Smooth muscle cell (in vitro differentiated cells): ENCODE measurements around the gene SLC16A10. TPM values are rescaled to one million over a fixed set of nuclear protein-coding genes. Genes with fewer than 3 reads are reported as not detected.

Experiments
- DNase-seq: peaks from one replicate; lab custom pipeline; 2025; ENCODE audit not compliant: unreplicated experiment; lab: John Stamatoyannopoulos, UW
- H2AFZ ChIP-seq: fragments of 200-600 bp; sonication (generic); 2 replicates; pipeline ENCODE4 v1.6.0; 2016; ENCODE audit warnings: antibody characterized with exemption, low read depth, mild to moderate bottlenecking
- H3F3A ChIP-seq: fragments of 200-600 bp; sonication (generic); 2 replicates; pipeline ENCODE4 v1.6.0; 2017; ENCODE audit warnings: antibody characterized with exemption, low read depth
- H3K27ac ChIP-seq: fragments of 200-600 bp; sonication (generic); 2 replicates; pipeline ENCODE4 v1.5.1; 2016; ENCODE audit warnings: low read depth, mild to moderate bottlenecking
- H3K27me3 ChIP-seq: fragments of 200-600 bp; sonication (generic); 2 replicates; pipeline ENCODE4 v1.6.1; 2016; ENCODE audit warnings: low read depth, mild to moderate bottlenecking
- H3K36me3 ChIP-seq: fragments of 200-600 bp; sonication (generic); 2 replicates; pipeline ENCODE4 v1.5.1; 2016; ENCODE audit warnings: low read depth
- H3K4me1 ChIP-seq: fragments of 200-600 bp; sonication (generic); 2 replicates; pipeline ENCODE4 v1.5.1; 2016; ENCODE audit warnings: low read depth
- H3K4me2 ChIP-seq: fragments of 200-600 bp; sonication (generic); 2 replicates; pipeline ENCODE4 v1.6.0; 2016; ENCODE audit warnings: mild to moderate bottlenecking
- H3K4me3 ChIP-seq: fragments of 200-600 bp; sonication (generic); 2 replicates; pipeline ENCODE4 v1.5.1; 2016; ENCODE audit warnings: mild to moderate bottlenecking
- H3K79me2 ChIP-seq: fragments of 200-600 bp; sonication (generic); 2 replicates; pipeline ENCODE4 v1.6.0; 2016; ENCODE audit warnings: low read depth, mild to moderate bottlenecking
- H3K9ac ChIP-seq: fragments of 200-600 bp; sonication (generic); 2 replicates; pipeline ENCODE4 v1.6.0; 2016; ENCODE audit warnings: low read depth
- H3K9me3 ChIP-seq: fragments of 200-600 bp; sonication (generic); replicated peaks from 2 replicates; pipeline ENCODE4 v1.5.1; 2016; ENCODE audit warnings: low read depth
- H4K20me1 ChIP-seq: fragments of 200-600 bp; sonication (generic); 2 replicates; pipeline ENCODE4 v1.6.0; 2016; ENCODE audit warnings: low read depth
- CTCF ChIP-seq: fragments of 200-600 bp; sonication (generic); IDR thresholded peaks from 2 replicates; pipeline ENCODE4 v1.5.1; 2017; ENCODE audit warnings: borderline replicate concordance, mild to moderate bottlenecking, antibody characterized with exemption; ENCODE audit not compliant: insufficient read depth, poor library complexity, severe bottlenecking
- WGBS: methylation state at CpG from one replicate; pipeline ENCODE4 v1.1.7; 2016; ENCODE audit warnings: low lambda C conversion rate; 5-methylcytosine and 5-hydroxymethylcytosine counted together
- polyA plus RNA-seq: library from polyadenylated mRNA; unstranded; fragments of >200 nt; fragmentation: Nextera tagmentation; extraction: Ambion mirVana; gene quantifications from 2 replicates; pipeline ENCODE4 v1.2.1, GENCODE V29; 2016
- total RNA-seq: library from RNA; depleted of rRNA; stranded (reverse); fragments of >200 nt; gene quantifications from 2 replicates; pipeline ENCODE4 v1.2.3, GENCODE V29; 2014

The SLC16A10 gene
- total and polyA plus RNA-seq, 2 experiments from 2014 or later = 0.87 to 1.4 TPM

GRCh38 chr6:111267764-111268333 is 180.5 kb downstream of the SLC16A10 start:
- Histone ChIP-seq H3K27me3 (no peaks in the 10 kb centered on the region), H3K4me2 (no peak overlapping the region), H3K9me3 (no peaks in the 10 kb centered on the region), H3K4me1 (peaks cover 3% of the 10 kb centered on the region), H3K4me3 (no peak overlapping the region), H2AFZ (no peak overlapping the region), H3K27ac (no peak overlapping the region), H3K9ac (no peak overlapping the region), H4K20me1 (no peaks in the 10 kb centered on the region), H3K79me2 (peaks cover 35% of the 10 kb centered on the region), H3F3A (peaks cover 25% of the 10 kb centered on the region), H3K36me3 (peaks cover 3% of the 10 kb centered on the region)
- no peak for DNase-seq
- no peak for TF ChIP-seq CTCF
- WGBS = 94% methylated on average over 7 of the region's 7 CpGs

- no peak overlapping the region for H3K9ac ChIP-seq
- no peak for DNase-seq
- H3K27me3 ChIP-seq = no peaks in the 10 kb centered on the region
- TF ChIP-seq CTCF = no peak
- peaks cover 22% of the 10 kb centered on the region for H3F3A ChIP-seq
- WGBS = 100% methylated on average over 1 of the region's 1 CpG
- no peak overlapping the region for H3K4me3 ChIP-seq
- no peak overlapping the region for H3K4me2 ChIP-seq
- peaks cover 7% of the 10 kb centered on the region for H3K36me3 ChIP-seq
- peaks cover 3% of the 10 kb centered on the region for H3K9me3 ChIP-seq
- H3K79me2 ChIP-seq = peaks cover 44% of the 10 kb centered on the region
- H3K4me1 ChIP-seq = no peaks in the 10 kb centered on the region
- H2AFZ ChIP-seq = no peak overlapping the region
- H3K27ac ChIP-seq = no peak overlapping the region
- no peaks in the 10 kb centered on the region for H4K20me1 ChIP-seq
Observed at GRCh38 chr6:111269401-111269970, 182.2 kb downstream of the SLC16A10 start.

GRCh38 chr6:111270121-111270520 is 182.8 kb downstream of the SLC16A10 start:
- Histone ChIP-seq H4K20me1 (no peaks in the 10 kb centered on the region), H3F3A (peaks cover 18% of the 10 kb centered on the region), H3K4me3 (no peak overlapping the region), H3K9me3 (peaks cover 9% of the 10 kb centered on the region), H3K9ac (no peak overlapping the region), H3K27ac (no peak overlapping the region), H3K36me3 (peaks cover 13% of the 10 kb centered on the region), H3K4me1 (no peaks in the 10 kb centered on the region), H3K4me2 (no peak overlapping the region), H2AFZ (no peak overlapping the region), H3K79me2 (peaks cover 49% of the 10 kb centered on the region), H3K27me3 (no peaks in the 10 kb centered on the region)
- WGBS = 97% methylated on average over 4 of the region's 4 CpGs
- no peak for DNase-seq
- no peak for TF ChIP-seq CTCF
